Measurements from ENCODE around the gene ITGA1. TPM values are rescaled to one million over a fixed set of nuclear protein-coding genes. Genes with fewer than 3 reads are reported as not detected.
A peak's percentile ranks its signal among the peaks of the same experiment; 100 is the strongest.

The ITGA1 gene
- total RNA-seq, 6 experiments from 2014 or later = 66.5 to 116 (median 82.1) TPM

GRCh38 chr5:52805615-52806014 lies 17.9 kb downstream of the ITGA1 start:
- intact Hi-C loops (cut with DNase I) = no loop called here
- WGBS (ENCODE audit: insufficient coverage, low coverage, low lambda C conversion rate, missing lambda C conversion rate) = 83% methylated on average over 2 of the region's 2 CpGs
- Histone ChIP-seq H3K9me3 (no peaks in the 10 kb centered on the region), H3K36me3 (peaks cover 0 to 7% (median 4%) of the 10 kb centered on the region in 4 donors), H3K27me3 (no peaks in the 10 kb centered on the region), H3K4me3 (no peak overlapping the region), H3K4me1 (peaks cover 0 to 56% (median 9%) of the 10 kb centered on the region in 4 donors), H3K27ac (peak overlapping the region in 1 of 3 donors; percentile 15)
- no peak for TF ChIP-seq CTCF (IDR thresholded peaks at IDR 0.05)
- TF ChIP-seq POLR2A (IDR thresholded peaks at IDR 0.05) = no peak
- ATAC-seq (no peak), DNase-seq (no peak)

- H3K36me3 ChIP-seq = peaks cover 0 to 4% (median 0%) of the 10 kb centered on the region in 4 donors
- no peaks in the 10 kb centered on the region for H3K27me3 ChIP-seq
- H3K27ac ChIP-seq = peak overlapping the region in 1 of 3 donors; percentile 6
- H3K4me1 ChIP-seq = peaks cover 0 to 47% (median 9%) of the 10 kb centered on the region in 4 donors
- ATAC-seq = peak; percentile 27 to 82 (median 70)
- TF ChIP-seq POLR2A (IDR thresholded peaks at IDR 0.05) (no peak), CTCF (IDR thresholded peaks at IDR 0.05) (no peak)
- H3K9me3 ChIP-seq = no peaks in the 10 kb centered on the region
- intact Hi-C loops (cut with DNase I) = no loop called here
- H3K4me3 ChIP-seq = no peak overlapping the region
- DNase-seq = no peak
Observed at GRCh38 chr5:52807037-52807436, 19.3 kb downstream of the ITGA1 start.

GRCh38 chr5:52807723-52808122 lies 20.0 kb downstream of the ITGA1 start:
- H3K36me3 ChIP-seq = peaks cover 0 to 4% (median 0%) of the 10 kb centered on the region in 4 donors
- H3K27ac ChIP-seq = no peak overlapping the region
- intact Hi-C loops (cut with DNase I) = no loop called here
- DNase-seq (no peak), ATAC-seq (no peak)
- no peak overlapping the region for H3K4me3 ChIP-seq
- peaks cover 0 to 40% (median 9%) of the 10 kb centered on the region in 4 donors for H3K4me1 ChIP-seq
- no peaks in the 10 kb centered on the region for H3K27me3 ChIP-seq
- no peak for TF ChIP-seq POLR2A (IDR thresholded peaks at IDR 0.05)
- TF ChIP-seq CTCF (IDR thresholded peaks at IDR 0.05) = no peak
- no peaks in the 10 kb centered on the region for H3K9me3 ChIP-seq

- no peaks in the 10 kb centered on the region for H3K9me3 ChIP-seq
- TF ChIP-seq CTCF (IDR thresholded peaks at IDR 0.05) (no peak), POLR2A (IDR thresholded peaks at IDR 0.05) (no peak)
- no peak overlapping the region for H3K27ac ChIP-seq
- H3K4me3 ChIP-seq = no peak overlapping the region
- ATAC-seq (no peak), DNase-seq (no peak)
- H3K4me1 ChIP-seq = peaks cover 0 to 33% (median 5%) of the 10 kb centered on the region in 4 donors
- H3K27me3 ChIP-seq = no peaks in the 10 kb centered on the region
- peaks cover 0 to under 1% (median 0%) of the 10 kb centered on the region in 4 donors for H3K36me3 ChIP-seq
- 54% methylated on average over 2 of the region's 2 CpGs for whole genome bisulfite sequencing (ENCODE audit: insufficient coverage, low coverage, low lambda C conversion rate, missing lambda C conversion rate)
- intact Hi-C loops (cut with DNase I) = no loop called here
Observed at GRCh38 chr5:52808316-52808901, 20.7 kb downstream of the ITGA1 start.

GRCh38 chr5:52809884-52810283 lies 22.2 kb downstream of the ITGA1 start:
- H3K4me3 ChIP-seq = no peak overlapping the region
- no peaks in the 10 kb centered on the region for H3K27me3 ChIP-seq
- peaks cover 0 to 21% (median 0%) of the 10 kb centered on the region in 4 donors for H3K4me1 ChIP-seq
- ATAC-seq (no peak), DNase-seq (no peak)
- no peaks in the 10 kb centered on the region for H3K36me3 ChIP-seq
- intact Hi-C loops (cut with DNase I) = no loop called here
- H3K9me3 ChIP-seq = no peaks in the 10 kb centered on the region
- no peak for TF ChIP-seq CTCF (IDR thresholded peaks at IDR 0.05)
- WGBS (ENCODE audit: insufficient coverage, low coverage, low lambda C conversion rate, missing lambda C conversion rate) = 58% methylated on average over 1 of the region's 1 CpG
- peak overlapping the region in 2 of 3 donors; percentile 9 to 12 for H3K27ac ChIP-seq
